ENCODE results near the gene SND1.

Gene SND1

DNA sequence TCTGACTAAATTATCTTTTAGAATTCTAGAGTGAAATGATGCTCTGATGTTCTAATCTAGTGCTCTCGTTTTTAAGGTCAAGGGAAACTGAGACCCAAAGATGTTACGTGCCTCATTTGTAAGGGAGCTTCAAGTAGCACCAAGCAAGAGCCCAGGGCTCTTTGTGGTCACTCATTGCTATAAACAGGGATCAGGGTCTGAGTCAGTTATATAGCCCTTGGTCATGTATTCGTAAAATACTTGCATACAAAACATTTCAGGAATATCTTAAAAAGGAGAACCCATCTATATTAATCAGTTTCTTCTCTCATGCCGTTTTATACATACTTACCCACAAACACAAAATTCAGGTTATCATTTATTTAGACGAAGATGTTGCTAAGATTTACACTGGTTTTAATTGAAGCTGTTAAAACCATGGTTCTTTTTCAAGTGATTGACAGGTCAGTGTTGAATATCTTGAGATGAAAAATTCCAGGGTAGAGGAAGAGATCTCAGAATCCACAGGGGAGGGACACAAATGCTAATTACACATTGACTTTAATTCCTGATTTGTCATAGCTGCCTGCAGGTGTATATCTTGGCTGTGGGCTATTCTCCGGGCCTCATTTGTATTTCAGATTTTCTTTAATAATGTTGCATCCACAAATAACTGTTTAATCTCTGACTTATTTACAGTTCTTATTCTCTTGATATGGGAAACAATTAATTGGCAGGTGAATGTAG lies 188.4 kb downstream of the SND1 start:
- no peak for DNase-seq

DNA sequence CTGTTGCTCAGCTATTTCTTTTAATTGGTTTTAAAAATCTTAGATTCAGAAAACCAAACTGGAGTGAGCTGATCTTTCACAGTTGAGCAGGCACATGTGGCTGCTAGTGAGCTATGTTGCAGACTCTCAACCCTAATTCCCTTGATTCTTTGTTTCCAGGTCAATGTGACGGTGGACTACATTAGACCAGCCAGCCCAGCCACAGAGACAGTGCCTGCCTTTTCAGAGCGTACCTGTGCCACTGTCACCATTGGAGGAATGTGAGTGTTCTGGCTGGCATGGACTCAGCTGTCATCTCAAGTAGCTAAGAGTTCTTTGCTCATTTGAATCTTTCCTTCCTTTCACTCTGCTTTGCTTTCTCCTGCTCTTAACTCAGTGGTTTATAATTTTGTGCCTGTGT lies 192.2 kb downstream of the SND1 start:
- DNase-seq, result no peak

DNA sequence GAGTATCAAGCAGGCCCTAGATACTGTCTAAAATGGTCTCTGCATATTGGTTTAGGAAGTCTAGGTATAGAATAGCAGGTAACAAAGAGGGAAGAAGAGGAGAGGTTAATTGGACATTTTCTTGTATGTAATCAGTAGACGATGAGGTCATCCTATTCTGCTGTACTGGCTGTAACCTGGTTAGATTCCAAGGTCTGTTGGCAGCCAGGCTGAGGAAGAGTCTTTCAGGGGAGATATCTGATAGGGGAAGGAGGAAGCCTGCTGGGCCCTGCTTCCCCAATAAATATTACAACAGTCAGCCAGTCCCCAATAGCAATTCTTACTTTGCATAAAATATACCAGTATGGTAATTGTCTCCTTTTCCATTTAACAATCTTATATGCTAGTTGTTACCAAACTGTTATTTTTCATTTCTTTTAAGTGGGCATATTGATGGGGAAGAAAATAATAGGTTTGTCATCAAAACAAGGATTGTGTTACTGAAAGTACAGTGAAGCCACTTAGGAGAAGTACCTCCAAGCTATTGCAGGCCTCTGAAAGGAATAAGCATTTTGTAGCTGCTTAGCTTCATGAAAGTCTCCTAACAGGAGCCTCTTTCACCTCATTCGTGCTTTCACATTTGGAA lies 192.8 kb downstream of the SND1 start:
- peak; percentile 65 for DNase-seq

DNA sequence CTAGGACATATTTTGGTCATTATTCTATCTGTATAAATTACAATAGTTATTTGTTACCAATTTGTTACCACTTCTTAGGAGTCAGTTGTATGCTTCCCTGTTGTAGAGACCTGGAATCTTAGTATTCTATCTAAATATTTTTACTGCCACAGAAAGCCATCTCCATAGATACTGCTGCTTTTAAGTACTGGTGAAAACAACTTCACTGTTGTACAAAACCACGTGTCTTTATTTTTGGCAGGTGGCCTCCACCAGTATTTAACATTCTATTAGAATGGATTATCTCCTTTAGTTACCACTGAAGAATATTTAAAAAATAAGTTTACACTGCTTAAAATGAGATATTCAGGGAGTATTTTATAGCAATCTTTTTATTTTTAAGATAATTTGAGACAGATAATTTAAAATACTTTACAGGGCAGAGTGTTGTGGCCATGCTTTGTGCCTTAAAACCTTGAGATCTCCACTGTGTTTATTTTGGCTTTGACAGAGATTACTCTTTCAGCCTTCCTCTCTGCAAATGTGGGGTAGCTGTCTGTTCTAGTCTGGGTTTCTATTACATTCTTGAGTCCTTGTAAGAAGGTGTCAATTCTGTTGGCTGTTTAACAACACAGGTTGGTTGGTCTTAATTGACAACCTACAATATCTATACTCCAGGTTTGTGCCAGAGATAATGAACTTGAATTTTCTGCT lies 193.7 kb downstream of the SND1 start:
- no peak for DNase-seq

DNA sequence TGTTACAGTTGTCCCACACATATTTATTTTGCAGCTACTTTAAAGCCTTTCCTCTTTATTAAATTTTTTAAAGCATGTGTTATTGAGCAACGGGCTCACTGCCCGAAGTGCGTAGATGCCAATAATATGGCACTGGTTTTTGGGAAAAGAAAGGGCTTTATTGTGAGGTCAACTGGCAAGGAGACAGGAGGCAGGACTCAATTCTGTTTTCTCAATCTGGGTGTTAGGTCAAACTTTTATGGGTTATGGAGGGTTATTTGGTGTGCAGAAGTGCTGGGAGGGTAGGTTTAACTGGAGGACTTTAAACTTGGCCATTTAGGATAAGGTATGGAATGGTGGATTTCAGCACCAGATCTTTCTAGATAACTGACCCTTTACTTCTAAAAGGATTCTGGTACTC lies 195.6 kb downstream of the SND1 start:
- no peak for DNase-seq

DNA sequence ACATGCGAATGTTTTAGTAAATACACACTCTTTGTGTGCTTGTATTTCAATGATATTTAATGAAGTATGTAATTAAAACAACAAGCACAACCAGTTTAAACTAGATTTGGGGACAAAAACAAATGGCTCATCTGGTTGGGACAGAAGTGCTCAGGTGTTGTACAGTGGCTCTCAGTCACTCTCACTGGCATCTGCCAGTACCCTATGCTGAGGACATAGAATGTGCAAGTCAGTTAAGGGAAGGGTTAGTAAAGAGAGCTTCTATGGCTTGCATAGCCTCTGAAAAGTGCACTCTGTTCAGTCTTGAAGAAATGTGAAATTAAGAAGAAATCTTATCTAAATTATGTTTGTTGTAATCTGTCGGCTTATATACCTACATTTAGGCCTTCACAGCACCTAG lies 196.2 kb downstream of the SND1 start:
- no peak for DNase-seq

DNA sequence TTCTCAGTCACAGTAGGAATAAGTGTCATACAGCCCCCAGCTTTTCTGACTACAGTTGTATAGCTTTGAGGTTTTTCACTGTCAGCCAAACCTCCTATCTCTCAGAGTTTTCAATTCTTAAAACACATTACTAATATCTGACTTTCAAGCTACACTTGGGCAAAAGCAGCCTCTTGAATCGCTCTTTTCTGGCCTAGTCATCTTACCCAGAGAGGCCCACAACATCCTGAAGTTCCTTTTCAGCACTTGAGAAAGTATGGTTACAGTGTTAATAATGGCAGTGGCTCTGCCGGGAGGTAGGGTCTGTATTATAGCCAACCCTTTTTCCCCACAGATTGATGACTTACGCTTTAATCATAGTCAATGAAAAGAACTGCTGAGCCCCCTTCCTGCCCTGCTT lies 198.2 kb downstream of the SND1 start:
- DNase-seq, result no peak

DNA sequence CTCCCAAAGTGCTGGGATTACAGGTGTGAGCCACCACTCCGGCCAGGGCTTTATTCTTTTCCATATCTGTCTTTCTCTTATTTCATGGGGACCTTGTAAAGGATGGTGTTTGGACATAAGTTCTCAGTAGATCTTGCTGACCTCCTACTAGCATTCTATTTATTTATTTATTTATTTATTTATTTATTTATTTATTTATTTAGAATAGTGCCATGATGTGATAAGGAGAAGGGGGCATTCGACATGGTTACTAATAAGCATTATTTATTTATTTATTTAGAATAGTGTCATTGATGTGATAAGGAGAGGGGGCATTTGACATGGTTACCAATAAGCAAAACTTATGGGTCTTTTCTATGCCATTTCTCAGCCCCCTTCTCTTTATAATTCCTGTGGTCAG lies 202.4 kb downstream of the SND1 start:
- no peak for DNase-seq

DNA sequence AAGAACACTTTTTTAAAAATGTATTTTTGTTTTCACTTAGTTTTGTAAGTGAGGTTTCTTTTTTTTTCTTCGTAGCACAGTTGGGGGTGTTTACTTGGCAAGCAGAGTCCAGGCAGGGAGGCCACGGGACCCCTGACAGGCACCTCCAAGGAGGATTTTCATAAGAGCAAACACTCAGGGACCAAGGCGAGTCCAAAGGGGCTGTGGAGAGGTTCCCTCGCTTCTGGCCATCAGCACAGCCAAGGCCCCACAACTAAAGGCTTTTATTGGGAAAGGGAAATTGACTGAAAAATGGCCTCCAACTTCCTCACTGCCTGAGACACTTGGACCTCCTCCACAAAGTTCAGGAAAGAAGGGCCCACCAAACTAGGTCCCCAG lies 205.5 kb downstream of the SND1 start:
- DNase-seq, result no peak

DNA sequence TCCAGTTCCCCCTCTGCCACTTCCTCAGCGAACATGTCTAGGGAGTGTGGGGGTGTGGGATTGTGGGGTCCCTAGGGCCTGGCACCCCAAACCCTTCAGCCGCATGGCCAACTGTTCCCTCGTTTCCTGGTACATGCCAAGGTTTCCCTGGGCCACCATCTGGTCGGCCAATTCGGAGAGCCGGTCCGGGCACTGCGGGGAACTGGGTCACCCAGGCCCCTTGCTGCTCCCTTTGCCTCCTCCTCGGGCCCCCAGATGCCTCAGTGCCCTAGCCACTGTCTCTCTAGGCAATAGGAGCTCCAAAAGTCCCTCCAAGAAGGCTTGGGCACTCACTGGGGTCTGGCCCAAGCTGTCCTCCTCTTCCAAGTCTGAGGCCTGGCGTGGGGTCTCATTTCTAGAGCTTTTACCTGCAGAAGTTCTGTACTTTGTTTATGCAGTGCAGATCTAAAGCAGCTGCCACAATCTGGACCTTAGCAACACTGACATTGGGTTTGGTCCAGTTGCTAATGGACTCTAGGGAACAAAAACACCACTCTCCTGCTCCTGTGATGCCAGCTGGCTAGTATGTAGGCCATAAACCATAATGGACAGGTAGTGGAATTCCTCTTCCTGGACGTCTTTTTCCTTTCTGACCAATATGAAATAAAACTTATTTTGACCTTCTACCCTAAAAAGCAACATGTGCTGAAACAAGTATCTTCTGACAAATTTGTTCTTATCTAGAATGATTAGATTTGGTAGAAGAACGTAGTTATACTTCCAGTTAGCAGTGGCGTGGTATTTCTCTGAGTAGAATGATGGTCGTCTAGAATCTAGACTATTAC lies 206.3 kb downstream of the SND1 start:
- no peak for DNase-seq

DNA sequence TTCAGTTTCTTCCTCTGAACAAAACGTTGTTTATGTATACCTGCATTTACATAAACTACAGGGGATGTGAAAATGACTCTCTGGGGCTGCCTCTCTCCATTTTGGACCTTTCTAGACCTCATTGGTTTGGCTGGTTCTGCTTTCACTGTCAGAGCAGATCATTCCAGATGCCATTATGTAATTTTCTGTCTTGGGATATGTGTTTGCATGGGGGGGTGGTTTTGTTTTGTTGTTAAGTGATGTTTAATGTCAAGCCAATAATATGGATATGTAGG lies 206.9 kb downstream of the SND1 start:
- no peak for DNase-seq

DNA sequence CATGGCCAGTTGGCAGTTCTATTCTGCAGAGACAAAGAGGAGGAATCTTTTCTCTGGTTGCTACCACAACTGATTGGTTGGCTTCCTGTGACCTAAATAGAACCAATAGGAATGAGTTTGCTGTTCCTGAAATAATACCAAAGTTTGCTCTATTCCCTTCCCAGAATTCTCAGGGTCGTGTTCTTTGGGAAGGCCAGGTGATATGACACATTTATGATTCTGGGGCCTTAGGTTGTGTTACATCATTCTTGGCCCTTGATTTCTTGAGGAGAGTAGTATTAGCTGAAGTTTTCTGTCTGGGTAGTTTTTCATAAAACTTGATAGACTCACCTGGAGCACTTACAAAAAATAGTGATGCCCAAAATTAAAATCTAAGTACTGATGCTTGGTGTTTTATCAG lies 207.3 kb downstream of the SND1 start:
- no peak for DNase-seq

DNA sequence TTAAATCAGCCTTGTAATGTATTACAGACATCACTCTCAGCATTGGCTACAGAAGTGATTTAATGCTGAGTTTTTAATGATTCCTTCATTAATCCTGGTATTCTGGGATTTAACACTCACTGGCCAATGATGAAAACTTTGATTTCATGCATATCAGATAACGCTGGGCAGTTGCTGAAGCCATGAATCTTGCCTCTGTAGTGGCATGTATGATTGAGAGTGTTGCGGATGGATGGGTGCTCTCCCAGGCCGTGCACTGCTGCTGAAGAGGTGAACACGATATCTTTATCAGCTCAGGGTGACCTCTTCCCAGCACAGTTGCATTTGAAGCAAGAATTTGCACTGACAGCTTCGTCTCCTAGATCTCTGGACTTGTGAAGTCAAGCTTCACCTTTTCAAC lies 210.5 kb downstream of the SND1 start:
- no peak for DNase-seq

DNA sequence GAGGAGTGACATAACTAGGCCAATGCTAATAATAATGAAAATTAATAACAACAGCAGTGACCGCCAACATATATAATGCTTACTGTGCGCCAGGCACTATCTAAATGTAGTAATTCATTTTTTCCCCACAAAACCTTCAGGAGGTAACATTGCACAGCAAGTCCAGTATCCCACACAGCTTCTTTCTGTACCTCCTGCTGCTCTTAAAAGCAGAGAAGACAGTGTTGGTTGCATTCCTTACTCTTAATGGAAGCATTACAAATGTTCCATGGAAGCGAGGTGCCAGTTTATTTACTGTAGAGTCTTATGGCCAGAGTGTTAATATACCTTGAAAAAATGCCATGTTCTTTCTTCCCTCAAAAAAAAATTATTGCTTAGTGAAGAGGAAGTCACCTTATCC lies 211.1 kb downstream of the SND1 start:
- no peak for DNase-seq

DNA sequence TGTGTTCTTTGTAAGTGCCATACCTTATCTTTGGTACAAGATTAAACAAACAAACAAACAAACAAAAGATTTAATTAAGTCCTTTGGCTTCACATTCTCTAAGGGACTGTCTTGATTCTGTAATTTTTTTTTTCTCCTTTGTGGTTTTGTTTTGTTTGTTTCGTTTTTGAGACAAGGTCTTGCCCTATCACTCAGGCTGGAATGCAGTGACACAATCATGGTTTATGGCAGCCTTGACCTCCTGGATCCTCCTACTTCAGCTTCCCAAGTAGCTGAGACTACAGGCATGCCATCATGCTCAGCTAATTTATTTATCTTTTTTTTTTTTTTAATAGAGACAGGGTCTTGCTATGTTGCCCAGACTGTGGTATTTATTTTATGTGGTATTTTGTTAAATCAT lies 213.5 kb downstream of the SND1 start:
- no peak for DNase-seq

DNA sequence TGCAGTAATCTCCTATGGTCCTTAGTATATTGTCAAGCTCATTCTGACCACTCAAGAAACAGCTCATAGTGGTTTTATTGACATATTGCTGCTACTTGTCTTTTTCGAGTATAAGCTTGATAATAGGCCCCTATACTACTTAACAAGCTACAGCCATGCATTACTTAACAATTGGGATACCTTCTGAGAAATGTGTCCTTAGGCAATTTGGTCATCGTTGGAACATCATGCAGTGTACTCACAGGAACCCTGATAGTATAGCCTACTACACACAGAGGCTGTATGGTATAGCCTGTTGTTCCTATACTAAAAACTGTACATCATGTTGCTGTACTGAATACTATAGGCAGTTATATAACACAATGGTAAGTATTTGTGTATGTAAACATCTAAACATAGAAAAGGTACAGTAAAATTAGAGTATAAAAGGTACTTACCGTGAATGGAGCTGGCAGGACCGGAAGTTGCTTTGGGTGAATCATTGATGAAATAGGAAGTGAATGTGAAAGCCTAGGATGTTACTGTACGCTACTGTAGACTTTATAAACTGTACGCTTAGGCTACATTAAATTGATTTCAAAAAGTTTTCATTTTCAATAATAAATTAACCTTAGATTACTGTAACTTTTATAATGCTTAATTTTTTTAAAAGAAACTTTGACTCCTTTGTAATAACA lies 218.4 kb downstream of the SND1 start:
- DNase-seq, result no peak

DNA sequence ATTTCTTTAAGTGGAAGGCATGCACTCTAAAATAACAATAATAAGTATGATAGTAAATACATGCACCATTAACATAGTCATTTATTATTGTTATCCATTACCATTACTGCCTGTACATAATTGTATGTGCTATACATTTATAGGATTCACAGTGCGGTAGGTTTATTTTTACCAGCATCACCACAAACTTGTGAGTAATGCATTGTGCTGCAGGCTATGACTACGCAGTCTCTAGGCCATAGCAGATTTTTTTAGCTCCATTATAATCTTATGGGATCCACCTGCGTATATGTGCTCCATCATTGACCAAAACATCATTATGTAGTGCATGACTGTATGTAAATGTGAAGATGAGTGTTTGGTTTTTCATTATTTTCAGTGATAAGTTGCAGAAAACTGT lies 219.2 kb downstream of the SND1 start:
- DNase-seq, result no peak

DNA sequence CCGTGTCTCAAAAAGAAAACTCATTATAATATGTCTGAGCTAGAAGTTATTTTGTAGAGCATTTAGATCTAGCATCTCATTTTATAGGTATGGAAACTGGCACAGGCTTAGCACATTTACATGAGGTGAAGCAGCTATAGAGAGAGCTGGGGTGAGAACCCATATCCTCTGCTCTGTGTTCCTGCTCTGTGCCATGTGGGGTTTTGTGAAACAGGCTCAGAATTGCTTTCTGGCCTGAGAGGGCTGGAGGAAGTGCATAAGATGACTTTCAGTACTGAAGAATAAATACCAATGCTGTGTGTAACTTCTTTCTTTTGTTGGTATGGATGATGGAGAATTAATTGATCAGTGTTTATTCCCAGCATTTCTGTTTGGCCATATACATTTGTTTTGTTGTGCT lies 220.1 kb downstream of the SND1 start:
- DNase-seq, result no peak

DNA sequence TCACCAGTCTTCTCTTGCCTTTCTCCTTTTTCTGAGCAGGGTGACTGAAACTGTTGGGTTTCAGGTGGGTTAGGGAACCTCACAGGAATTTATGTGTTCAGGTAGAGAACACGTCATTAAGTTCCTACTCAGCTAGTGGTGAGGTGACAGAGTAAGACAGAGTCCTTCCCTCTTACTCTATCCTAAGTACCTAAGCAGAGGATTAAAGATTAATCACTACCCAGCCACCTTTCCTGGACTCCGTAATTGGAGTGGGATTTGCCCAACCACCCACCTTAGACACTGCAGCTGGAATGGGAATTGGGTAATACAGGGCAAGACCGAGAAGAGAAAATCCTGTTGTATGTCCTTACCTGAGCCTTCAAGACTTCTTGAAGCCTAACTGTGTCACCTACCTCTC lies 221.2 kb downstream of the SND1 start:
- DNase-seq, result no peak

DNA sequence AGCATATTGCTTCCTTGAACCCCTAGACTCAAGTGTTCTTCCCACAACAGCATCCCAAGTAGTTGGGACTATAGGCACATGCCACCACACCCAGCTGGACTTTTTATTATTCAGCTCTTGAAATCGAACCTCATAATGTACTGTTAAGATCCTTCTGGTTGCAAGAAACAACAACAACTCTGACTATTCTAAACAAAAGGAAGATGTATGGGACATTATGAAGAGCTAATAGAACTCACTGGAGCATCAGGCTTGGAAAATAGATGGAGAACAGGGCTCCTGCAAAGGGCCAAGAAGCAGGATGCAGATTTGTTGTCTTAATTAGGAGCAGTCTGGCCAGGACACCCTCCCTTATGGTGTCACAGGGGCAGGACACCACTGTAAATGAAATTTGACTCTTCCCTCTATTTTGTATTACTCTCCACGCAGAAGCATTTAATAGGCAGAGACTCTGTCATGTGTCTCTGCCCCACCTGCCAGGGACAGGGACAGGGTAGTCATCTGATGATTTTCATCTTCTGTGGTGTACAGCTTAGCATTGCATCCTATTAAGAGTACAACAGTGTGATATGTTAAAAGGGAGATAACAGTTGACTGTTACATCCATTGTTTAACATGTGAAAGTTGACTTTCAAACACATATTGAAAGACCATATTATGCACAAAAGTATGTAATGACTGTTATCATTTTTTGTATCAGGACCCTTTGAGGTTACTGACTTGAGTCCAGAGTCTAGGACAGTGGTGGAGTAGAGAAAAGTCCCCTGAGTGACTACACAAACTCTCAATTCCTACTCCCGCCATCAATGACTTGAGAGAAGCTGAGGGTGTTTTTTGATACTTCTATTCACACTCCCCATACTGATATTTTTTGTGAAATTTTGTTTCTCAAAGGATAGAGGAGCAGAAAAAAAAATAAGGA lies 222.0 kb downstream of the SND1 start:
- DNase-seq, result no peak

DNA sequence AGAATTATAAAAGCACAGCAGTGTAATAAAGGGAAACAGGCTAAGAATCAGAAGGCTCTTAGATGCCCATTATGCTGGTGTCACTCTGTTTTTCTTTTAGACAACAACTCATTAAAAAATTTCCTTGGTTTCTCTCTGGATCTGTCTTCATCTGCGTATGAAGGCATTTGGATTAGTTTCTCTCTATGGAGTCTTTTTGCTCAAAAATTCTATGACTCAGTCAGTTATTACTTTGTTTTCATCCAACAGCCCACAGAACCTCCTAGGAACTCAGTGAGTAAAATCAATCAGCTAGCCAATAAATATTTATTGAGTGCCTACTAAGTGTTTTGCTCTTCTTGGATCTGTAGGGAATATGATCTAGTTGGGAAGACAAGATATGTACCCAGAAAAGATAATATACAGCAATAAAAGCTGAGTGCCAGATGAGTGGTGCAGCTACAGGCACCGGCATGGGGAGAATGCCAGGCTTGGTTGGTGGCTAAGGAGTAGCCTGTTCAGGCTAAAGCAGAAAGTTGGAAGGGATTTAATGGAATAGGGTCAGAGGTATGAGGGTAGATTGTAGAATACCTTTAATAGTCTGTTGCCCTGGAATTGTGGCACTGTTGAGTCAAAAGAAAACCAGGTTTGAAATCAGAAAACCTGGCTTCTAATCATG lies 223.1 kb downstream of the SND1 start:
- no peak for DNase-seq

DNA sequence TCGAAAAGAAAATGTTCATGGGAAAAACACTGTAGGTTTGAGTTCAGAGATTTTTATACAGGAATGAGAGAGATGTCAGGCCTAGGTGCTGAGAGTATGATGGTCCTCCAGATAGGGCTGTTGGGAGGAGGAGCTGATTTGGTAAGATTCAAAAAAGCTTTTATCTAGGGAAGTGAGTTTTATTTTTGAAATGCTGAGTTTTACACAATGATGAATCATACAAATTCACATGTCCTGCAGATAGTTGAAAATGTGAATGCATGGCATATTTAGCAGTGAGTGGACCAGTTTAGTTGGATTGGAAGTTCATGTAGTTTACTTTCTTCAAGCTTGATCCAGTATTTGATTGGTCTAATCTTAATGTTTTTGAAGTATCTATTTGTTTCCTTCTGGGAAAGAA lies 224.4 kb downstream of the SND1 start:
- DNase-seq, result no peak
